Right atrium auricular region (tissue), 2 donors: Measurements from ENCODE around the gene DYNLT4. TPM values are rescaled to one million over a fixed set of nuclear protein-coding genes. Genes with fewer than 3 reads are reported as not detected.

ENCODE experiments used
- DNase-seq: peaks from one replicate; pipeline ENCODE4 v3.0.0-alpha.2; 2019; ENCODE audit warnings: low spot score
- H3K27ac ChIP-seq, 2 donors: fragments of 200-600 bp; sonication (generic); 1 replicate in 1 of 2; 2 replicates in 1 of 2; pipeline ENCODE4 v1.5.1; 2016 to 2019
- H3K27me3 ChIP-seq, 2 donors: fragments of 200-600 bp; sonication (generic); one replicate each; pipeline versions ENCODE4 v1.5.1 to v1.6.0; 2017 to 2019
- H3K36me3 ChIP-seq: fragments of 200-600 bp; sonication (generic); one replicate; pipeline ENCODE4 v1.5.1; 2016
- H3K4me1 ChIP-seq, 2 donors: fragments of 200-600 bp; sonication (generic); one replicate each; pipeline versions ENCODE4 v1.5.1 to v1.6.0; 2017 to 2019
- H3K4me3 ChIP-seq, 2 donors: fragments of 200-600 bp; sonication (generic); 1 replicate in 1 of 2; 2 replicates in 1 of 2; pipeline ENCODE4 v1.5.1; 2017 to 2019; ENCODE audit warnings: mild to moderate bottlenecking in 1 of 2, moderate library complexity in 1 of 2
- H3K9me3 ChIP-seq, 2 donors: fragments of 200-600 bp; sonication (generic); one replicate each; pipeline ENCODE4 v1.5.1; 2019
- CTCF ChIP-seq, 2 donors: fragments of 200-600 bp; sonication (generic); IDR thresholded peaks; one replicate each; pipeline ENCODE4 v1.5.1; 2019; ENCODE audit warnings: antibody characterized with exemption in 2 of 2
- total RNA-seq, 2 donors: library from RNA; depleted of rRNA; stranded (reverse); fragments of >200 nt; gene quantifications; one replicate each; pipeline ENCODE4 v1.1.0, GENCODE V29; 2016

The DYNLT4 gene
- total RNA-seq, 2 donors from 2014 or later, result 2.4 TPM; not detected in 1

DNA sequence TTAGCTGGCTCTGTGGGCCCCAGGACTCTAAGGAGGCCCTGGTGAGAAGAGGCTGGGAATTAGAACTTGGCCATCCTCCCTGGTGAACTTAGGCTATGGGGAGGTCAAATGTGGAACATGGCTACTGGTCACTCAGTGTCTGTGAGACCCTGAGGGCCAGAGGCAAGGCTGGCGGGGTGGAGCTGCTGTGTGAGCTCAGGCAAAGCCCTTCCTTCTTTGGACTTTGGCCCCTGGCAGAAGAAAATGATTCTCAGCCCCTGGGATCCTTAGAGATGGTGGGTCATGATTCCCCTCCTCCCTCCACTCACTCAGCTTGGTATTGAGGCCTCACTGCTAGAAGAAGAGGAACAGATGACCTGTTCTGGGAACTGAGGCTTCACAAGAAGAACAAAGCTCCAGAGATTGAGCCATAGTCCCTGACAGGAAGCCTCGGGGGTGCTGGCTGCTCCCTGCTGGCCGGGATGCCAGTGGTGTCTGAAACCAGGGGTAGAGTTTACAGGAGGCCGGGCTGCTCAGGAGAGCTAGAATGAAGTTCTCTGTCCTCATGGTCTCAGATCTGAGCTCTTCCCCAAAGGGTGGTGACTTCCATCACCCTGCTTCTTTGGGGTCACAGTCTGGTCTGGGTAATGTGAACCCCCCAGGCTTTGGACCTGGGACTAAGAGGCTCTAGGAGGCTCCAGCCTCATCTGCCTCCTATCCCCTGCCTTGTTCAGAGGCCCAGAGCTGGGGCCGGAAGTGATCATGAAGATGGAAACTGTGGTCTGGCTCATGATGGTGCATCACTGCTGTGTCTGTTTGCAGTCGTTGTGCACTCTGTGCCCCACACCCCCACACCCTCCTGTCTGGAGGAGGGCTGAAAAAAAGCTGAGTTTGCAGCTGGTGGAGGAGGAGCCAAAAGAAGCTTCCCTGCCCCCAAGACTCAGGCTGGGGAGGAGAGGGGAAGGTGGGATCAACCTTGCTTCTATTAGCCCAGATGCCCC is 2.1 kb upstream of the DYNLT4 start:
- TF ChIP-seq CTCF (IDR thresholded peaks at IDR 0.05), result no peak
- Histone ChIP-seq H3K9me3 (no peaks in the 10 kb centered on the region), H3K4me3 (peak overlapping the region; percentile 24 to 38), H3K4me1 (peaks cover 0 to 91% of the 10 kb centered on the region in 2 donors), H3K27ac (peak overlapping the region; percentile 94 to 96), H3K36me3 (peaks cover 32% of the 10 kb centered on the region), H3K27me3 (no peaks in the 10 kb centered on the region)
- DNase-seq, result no peak

DNA sequence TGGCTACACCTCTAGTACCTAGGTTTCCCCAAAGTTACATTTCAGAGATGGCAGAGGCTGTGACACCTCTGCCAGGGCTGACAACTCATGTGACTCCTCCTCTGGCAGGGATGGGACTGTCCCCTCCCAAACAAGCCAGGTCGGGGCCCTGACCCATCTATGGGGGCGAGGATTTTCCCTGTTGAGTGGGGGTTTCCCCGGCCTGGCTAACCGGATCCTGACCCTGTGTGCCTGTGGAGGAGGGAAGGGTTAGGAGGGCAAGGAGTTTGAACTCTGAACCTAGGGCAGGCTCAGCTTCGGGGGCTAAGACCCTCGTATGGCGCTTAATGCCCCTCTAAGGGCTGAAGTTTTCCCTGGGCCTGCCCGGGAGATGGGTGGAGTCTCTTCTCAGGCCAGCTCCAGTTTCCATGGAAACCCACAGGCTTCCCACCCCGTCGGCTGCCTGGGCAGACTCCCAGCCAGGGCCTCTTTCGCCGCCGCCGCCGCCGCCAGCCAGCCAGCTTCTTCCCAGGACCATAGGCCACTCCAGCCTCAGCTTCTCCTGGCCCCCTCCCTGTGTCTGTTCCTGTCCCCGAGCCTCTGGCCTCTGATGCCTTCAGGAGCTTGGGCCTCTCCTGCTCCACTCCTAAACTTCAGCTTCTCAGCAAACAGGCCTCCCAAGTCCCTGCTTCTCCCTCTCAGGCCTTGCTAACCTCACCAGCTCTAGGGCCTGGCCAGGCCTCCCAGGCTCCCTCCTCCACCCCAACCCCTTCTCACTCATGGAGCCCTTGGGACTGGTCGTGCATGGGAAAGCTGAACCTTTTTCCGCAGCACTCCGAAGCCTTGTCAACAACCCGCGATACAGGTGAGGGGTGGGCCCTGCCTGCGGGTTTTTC is 1.1 kb upstream of the DYNLT4 start, which contains the start of gene BTBD19:
Gene BTBD19, plus strand, starts transcription at position 461 of the 875 bp plus-strand sequence. Its CDS starts 298 bp downstream, at position 759.
- H3K4me3 ChIP-seq, result peak within 1 kb of the TSS; percentile 24 to 38
- peaks cover 41% of the 10 kb centered on the region for H3K36me3 ChIP-seq
- no peaks in the 10 kb centered on the region for H3K9me3 ChIP-seq
- H3K27ac ChIP-seq, result peak within 1 kb of the TSS; percentile 94 to 96
- peak; percentile 92 for DNase-seq
- H3K27me3 ChIP-seq, result no peaks in the 10 kb centered on the region
- peaks cover 0 to 95% of the 10 kb centered on the region in 2 donors for H3K4me1 ChIP-seq
- TF ChIP-seq CTCF (IDR thresholded peaks at IDR 0.05), result no peak

DNA sequence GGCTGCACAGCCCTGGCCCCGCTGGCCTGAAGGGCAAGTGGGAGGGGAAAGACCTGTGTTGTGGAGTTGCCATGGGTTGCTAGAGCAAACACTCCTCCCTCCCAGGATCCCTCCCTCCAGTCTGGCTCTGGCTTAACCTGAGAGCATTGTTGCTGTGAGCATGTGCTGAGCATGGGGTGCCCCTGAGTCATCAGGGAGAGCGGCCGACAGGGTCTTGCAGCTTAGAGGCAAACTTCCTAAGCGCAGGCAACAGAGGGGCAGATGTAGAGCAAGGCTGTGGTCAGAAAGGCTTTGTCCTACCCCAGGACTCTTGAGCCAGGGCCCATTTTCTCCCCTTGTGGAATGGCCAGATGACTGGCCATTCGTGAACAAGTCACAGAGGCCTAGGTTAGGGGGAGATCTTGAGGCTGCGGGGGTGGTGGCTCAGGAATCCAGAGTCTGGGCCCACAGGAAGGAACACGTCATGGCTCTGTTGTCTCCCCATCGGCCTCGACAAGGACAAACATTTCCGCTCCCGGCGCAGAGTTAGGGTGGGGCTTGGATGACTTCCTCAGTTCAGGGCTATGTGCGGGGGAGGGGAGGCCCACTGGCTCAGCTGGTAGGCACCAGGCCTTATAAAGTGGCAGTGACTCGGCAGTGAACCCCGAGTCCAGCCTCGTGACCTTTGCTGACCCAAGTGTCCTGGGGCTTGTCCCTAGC is 362 bp upstream of the DYNLT4 start:
- H3K4me3 ChIP-seq, result peak overlapping the region in 1 of 2 donors; percentile 38
- peaks cover 43% of the 10 kb centered on the region for H3K36me3 ChIP-seq
- TF ChIP-seq CTCF (IDR thresholded peaks at IDR 0.05), result no peak
- peak overlapping the region; percentile 94 to 96 for H3K27ac ChIP-seq
- DNase-seq, result peak; percentile 99
- no peaks in the 10 kb centered on the region for H3K9me3 ChIP-seq
- H3K4me1 ChIP-seq, result peaks cover 0 to 95% of the 10 kb centered on the region in 2 donors
- H3K27me3 ChIP-seq, result no peaks in the 10 kb centered on the region

GRCh38 chr1:44806025-44806703 is 987 bp downstream of the DYNLT4 start:
- peaks cover 44% of the 10 kb centered on the region for H3K36me3 ChIP-seq
- peak overlapping the region in 1 of 2 donors; percentile 7 for H3K4me3 ChIP-seq
- H3K27ac ChIP-seq, result peak overlapping the region; percentile 94 to 96
- H3K4me1 ChIP-seq, result peaks cover 0 to 95% of the 10 kb centered on the region in 2 donors
- DNase-seq, result no peak
- H3K9me3 ChIP-seq, result no peaks in the 10 kb centered on the region
- no peak for TF ChIP-seq CTCF (IDR thresholded peaks at IDR 0.05)
- no peaks in the 10 kb centered on the region for H3K27me3 ChIP-seq
